Stromal cell of bone marrow (primary cell): ENCODE results near the gene CYREN.
"Not testable (repeated sequence)": the region's sequence is repeated elsewhere in the genome, so short reads cannot be mapped to it uniquely, and the experiment has no call there.

Experiments used
- DNase-seq: peaks from one replicate; pipeline ENCODE4 v3.0.0-alpha.2; 2012; ENCODE audit warnings: low read depth

The CYREN gene

GRCh38 chr7:135159359-135160085, 11.0 kb downstream of the CYREN start:
- no peak for DNase-seq

- no peak for DNase-seq
These were observed 11.6 kb downstream of the CYREN start for GRCh38 chr7:135158874-135159273.

GRCh38 chr7:135158141-135158655, 12.3 kb downstream of the CYREN start:
- DNase-seq: no peak

GRCh38 chr7:135156290-135156689, 14.2 kb downstream of the CYREN start:
- DNase-seq: no peak

GRCh38 chr7:135154734-135155133, 15.8 kb downstream of the CYREN start:
- no peak for DNase-seq

GRCh38 chr7:135152442-135152841, 18.1 kb downstream of the CYREN start:
- no peak for DNase-seq

GRCh38 chr7:135151533-135151932, 19.0 kb downstream of the CYREN start:
- no peak for DNase-seq

- no peak for DNase-seq
These were observed 19.4 kb downstream of the CYREN start for GRCh38 chr7:135151132-135151531.

GRCh38 chr7:135150072-135150782, 20.3 kb downstream of the CYREN start:
- no peak for DNase-seq

GRCh38 chr7:135147899-135148721, 22.4 kb downstream of the CYREN start, which contains the start of gene TMEM140:
TMEM140 (plus strand) TSS chr7:135148072; CDS start chr7:135164442, 16,370 bp downstream.
- DNase-seq: peak; percentile 58

GRCh38 chr7:135147341-135147898, 23.1 kb downstream of the CYREN start:
- DNase-seq: peak; percentile 57

- no peak for DNase-seq
These were observed 26.4 kb downstream of the CYREN start for GRCh38 chr7:135143885-135144668.

- no peak for DNase-seq
These were observed 40.9 kb downstream of the CYREN start for GRCh38 chr7:135129579-135129978.

GRCh38 chr7:135128931-135129330, 41.6 kb downstream of the CYREN start:
- DNase-seq: no peak

- not testable (repeated sequence) for DNase-seq
These were observed 45.9 kb downstream of the CYREN start for GRCh38 chr7:135124631-135125030.

- DNase-seq: no peak
These were observed 48.6 kb downstream of the CYREN start for GRCh38 chr7:135121868-135122267.

- DNase-seq: no peak
These were observed 53.4 kb downstream of the CYREN start for GRCh38 chr7:135117096-135117495.
